Measurements from ENCODE around the gene UNCX. TPM values are rescaled to one million over a fixed set of nuclear protein-coding genes. Genes with fewer than 3 reads are reported as not detected.

Gene UNCX
- total and polyA plus RNA-seq, 4 donors = not detected

- Histone ChIP-seq H3K36me3 (ENCODE audit: control insufficient read depth in 4 of 4, insufficient read depth in 4 of 4, low read length in 4 of 4) (no peaks in the 10 kb centered on the region), H3K4me1 (ENCODE audit: control insufficient read depth in 5 of 5, insufficient read depth in 5 of 5, low read length in 5 of 5) (peaks cover 0 to 12% (median 0%) of the 10 kb centered on the region in 5 donors), H3K27me3 (ENCODE audit: control insufficient read depth in 3 of 3, insufficient read depth in 3 of 3, low read length in 2 of 3) (peaks cover 44 to 65% (median 61%) of the 10 kb centered on the region in 3 donors), H3K9me3 (ENCODE audit: control insufficient read depth in 4 of 4, insufficient read depth in 3 of 4, low read length in 3 of 4) (peaks cover 0 to 5% (median 0%) of the 10 kb centered on the region in 4 donors), H3K27ac (ENCODE audit: low read depth in 1 of 2, low read length in 1 of 2) (no peak overlapping the region), H3K9ac (ENCODE audit: insufficient read depth in 1 of 2, low read length in 2 of 2) (no peak overlapping the region), H3K4me3 (no peak overlapping the region)
- ATAC-seq (ENCODE audit: insufficient read depth, low FRiP score) (no peak), DNase-seq (no peak)
- TF ChIP-seq CTCF (IDR thresholded peaks at IDR 0.05; ENCODE audit: control extremely low read depth, extremely low read depth) = no peak
- 6 to 8% methylated on average over 10 to 12 of the region's 12 CpGs for WGBS, 2 donors
These were observed 587 bp upstream of the UNCX start for GRCh38 chr7:1232103-1232466.

GRCh38 chr7:1233333-1234048 lies 819 bp downstream of the UNCX start:
- DNase-seq (no peak), ATAC-seq (ENCODE audit: insufficient read depth, low FRiP score) (no peak)
- H3K36me3 ChIP-seq (ENCODE audit: control insufficient read depth in 4 of 4, insufficient read depth in 4 of 4, low read length in 4 of 4) = no peaks in the 10 kb centered on the region
- H3K9me3 ChIP-seq (ENCODE audit: control insufficient read depth in 4 of 4, insufficient read depth in 3 of 4, low read length in 3 of 4) = peaks cover 0 to 5% (median 0%) of the 10 kb centered on the region in 4 donors
- H3K4me3 ChIP-seq = no peak overlapping the region
- TF ChIP-seq CTCF (IDR thresholded peaks at IDR 0.05; ENCODE audit: control extremely low read depth, extremely low read depth) = no peak
- WGBS, 2 donors = 4 to 7% methylated on average over 57 to 71 of the region's 73 CpGs
- H3K27me3 ChIP-seq (ENCODE audit: control insufficient read depth in 3 of 3, insufficient read depth in 3 of 3, low read length in 2 of 3) = peaks cover 48 to 63% (median 57%) of the 10 kb centered on the region in 3 donors
- no peak overlapping the region for H3K9ac ChIP-seq (ENCODE audit: insufficient read depth in 1 of 2, low read length in 2 of 2)
- H3K4me1 ChIP-seq (ENCODE audit: control insufficient read depth in 5 of 5, insufficient read depth in 5 of 5, low read length in 5 of 5) = peaks cover 0 to 13% (median 0%) of the 10 kb centered on the region in 5 donors
- no peak overlapping the region for H3K27ac ChIP-seq (ENCODE audit: low read depth in 1 of 2, low read length in 1 of 2)

GRCh38 chr7:1234049-1234880 lies 1.6 kb downstream of the UNCX start:
- Histone ChIP-seq H3K4me1 (ENCODE audit: control insufficient read depth in 5 of 5, insufficient read depth in 5 of 5, low read length in 5 of 5) (peaks cover 0 to 13% (median 0%) of the 10 kb centered on the region in 5 donors), H3K36me3 (ENCODE audit: control insufficient read depth in 4 of 4, insufficient read depth in 4 of 4, low read length in 4 of 4) (no peaks in the 10 kb centered on the region), H3K9me3 (ENCODE audit: control insufficient read depth in 4 of 4, insufficient read depth in 3 of 4, low read length in 3 of 4) (peaks cover 0 to 5% (median 0%) of the 10 kb centered on the region in 4 donors), H3K27ac (ENCODE audit: low read depth in 1 of 2, low read length in 1 of 2) (no peak overlapping the region), H3K27me3 (ENCODE audit: control insufficient read depth in 3 of 3, insufficient read depth in 3 of 3, low read length in 2 of 3) (peaks cover 50 to 63% (median 55%) of the 10 kb centered on the region in 3 donors), H3K4me3 (no peak overlapping the region), H3K9ac (ENCODE audit: insufficient read depth in 1 of 2, low read length in 2 of 2) (no peak overlapping the region)
- no peak for ATAC-seq (ENCODE audit: insufficient read depth, low FRiP score)
- no peak for TF ChIP-seq CTCF (IDR thresholded peaks at IDR 0.05; ENCODE audit: control extremely low read depth, extremely low read depth)
- no peak for DNase-seq
- WGBS, 2 donors = 5 to 8% methylated on average over 30 of the region's 30 CpGs

Measured in lung (tissue), 12 donors.